GM03348 (cell line): ENCODE results near the gene SULT4A1.
"Not testable (repeated sequence)": the region's sequence is repeated elsewhere in the genome, so short reads cannot be mapped to it uniquely, and the experiment has no call there.

ENCODE experiments used
- DNase-seq: peaks from one replicate; pipeline ENCODE4 v3.0.0; 2012; ENCODE audit warnings: low spot score

The SULT4A1 gene

GRCh38 chr22:43886231-43886630, 23.9 kb upstream of the SULT4A1 start:
- DNase-seq, result no peak

- DNase-seq, result no peak
These were observed 23.5 kb upstream of the SULT4A1 start for GRCh38 chr22:43885786-43886185.

GRCh38 chr22:43885319-43885671, 23.0 kb upstream of the SULT4A1 start:
- DNase-seq, result no peak

- peak; percentile 87 for DNase-seq
These were observed 22.4 kb upstream of the SULT4A1 start for GRCh38 chr22:43884600-43885318.

- DNase-seq, result no peak
These were observed 21.6 kb upstream of the SULT4A1 start for GRCh38 chr22:43883719-43884415.

- DNase-seq, result peak; percentile 65
These were observed 20.8 kb upstream of the SULT4A1 start for GRCh38 chr22:43883012-43883661.

GRCh38 chr22:43882122-43882767, 19.9 kb upstream of the SULT4A1 start:
- no peak for DNase-seq

GRCh38 chr22:43881091-43882061, 19.1 kb upstream of the SULT4A1 start:
- DNase-seq, result no peak

- DNase-seq, result no peak
These were observed 18.3 kb upstream of the SULT4A1 start for GRCh38 chr22:43880541-43880991.

- no peak for DNase-seq
These were observed 17.7 kb upstream of the SULT4A1 start for GRCh38 chr22:43879901-43880540.

- DNase-seq, result no peak
These were observed 16.7 kb upstream of the SULT4A1 start for GRCh38 chr22:43878831-43879550.

- DNase-seq, result no peak
These were observed 15.9 kb upstream of the SULT4A1 start for GRCh38 chr22:43878079-43878795.

GRCh38 chr22:43876866-43877509, 14.7 kb upstream of the SULT4A1 start:
- DNase-seq, result no peak

GRCh38 chr22:43869799-43870198, 7.5 kb upstream of the SULT4A1 start:
- DNase-seq, result no peak

GRCh38 chr22:43869001-43869400, 6.7 kb upstream of the SULT4A1 start:
- not testable (repeated sequence) for DNase-seq

- DNase-seq, result peak; percentile 86
These were observed 5.7 kb upstream of the SULT4A1 start for GRCh38 chr22:43867839-43868635.

- no peak for DNase-seq
These were observed 529 bp upstream of the SULT4A1 start for GRCh38 chr22:43862882-43863202.

- DNase-seq, result no peak
These were observed 784 bp downstream of the SULT4A1 start for GRCh38 chr22:43861529-43861928.
